HG03571 (cell line): Measurements from ENCODE around the gene RABGEF1.
"Not testable (repeated sequence)": the region's sequence is repeated elsewhere in the genome, so short reads cannot be mapped to it uniquely, and the experiment has no call there.

ENCODE experiments used
- ATAC-seq: cut with Tn5 transposase; IDR thresholded peaks from one replicate; pipeline ENCODE4 v1.9.1; 2021; ENCODE audit not compliant: unreplicated experiment

RABGEF1 gene

GRCh38 chr7:66735154-66735553, 5.4 kb upstream of the RABGEF1 start:
- ATAC-seq: no peak

- no peak for ATAC-seq
Observed at GRCh38 chr7:66735850-66736249, 4.7 kb upstream of the RABGEF1 start.

- no peak for ATAC-seq
Observed at GRCh38 chr7:66736892-66737291, 3.6 kb upstream of the RABGEF1 start.

GRCh38 chr7:66737667-66738066, 2.9 kb upstream of the RABGEF1 start:
- ATAC-seq: no peak

GRCh38 chr7:66739477-66739876, 1.1 kb upstream of the RABGEF1 start:
- ATAC-seq: no peak

GRCh38 chr7:66739953-66740301, 606 bp upstream of the RABGEF1 start:
- ATAC-seq: peak; percentile 2

- ATAC-seq: peak; percentile 28
Observed at GRCh38 chr7:66740980-66741709, 612 bp downstream of the RABGEF1 start.

GRCh38 chr7:66741710-66742049, 1.1 kb downstream of the RABGEF1 start:
- ATAC-seq: no peak

GRCh38 chr7:66742298-66742697, 1.8 kb downstream of the RABGEF1 start:
- not testable (repeated sequence) for ATAC-seq

- no peak for ATAC-seq
Observed at GRCh38 chr7:66743920-66744319, 3.4 kb downstream of the RABGEF1 start.

- no peak for ATAC-seq
Observed at GRCh38 chr7:66747385-66747784, 6.9 kb downstream of the RABGEF1 start.

GRCh38 chr7:66747881-66748511, 7.5 kb downstream of the RABGEF1 start:
- no peak for ATAC-seq

- no peak for ATAC-seq
Observed at GRCh38 chr7:66748791-66749190, 8.3 kb downstream of the RABGEF1 start.

GRCh38 chr7:66751945-66752344, 11.4 kb downstream of the RABGEF1 start:
- ATAC-seq: no peak

- no peak for ATAC-seq
Observed at GRCh38 chr7:66754541-66754940, 14.0 kb downstream of the RABGEF1 start.

- ATAC-seq: not testable (repeated sequence)
Observed at GRCh38 chr7:66755059-66755458, 14.5 kb downstream of the RABGEF1 start.

- ATAC-seq: not testable (repeated sequence)
Observed at GRCh38 chr7:66756227-66756626, 15.7 kb downstream of the RABGEF1 start.

GRCh38 chr7:66756889-66757288, 16.4 kb downstream of the RABGEF1 start:
- no peak for ATAC-seq

- ATAC-seq: no peak
Observed at GRCh38 chr7:66757939-66758338, 17.4 kb downstream of the RABGEF1 start.

- ATAC-seq: peak; percentile 83
Observed at GRCh38 chr7:66758950-66759628, 18.6 kb downstream of the RABGEF1 start.

GRCh38 chr7:66763183-66763582, 22.6 kb downstream of the RABGEF1 start:
- not testable (repeated sequence) for ATAC-seq

- ATAC-seq: not testable (repeated sequence)
Observed at GRCh38 chr7:66763633-66764355, 23.3 kb downstream of the RABGEF1 start.
